HEK293T (cell line): ENCODE measurements around the gene CPHXL2.

Source experiments
- ARNT ChIP-seq: fragments of 450-650 bp; IDR thresholded peaks from 2 replicates; pipeline ENCODE4 v1.6.1; 2017; ENCODE audit warnings: mild to moderate bottlenecking
- ELF4 ChIP-seq: fragments of 450-650 bp; IDR thresholded peaks from 2 replicates; pipeline ENCODE4 v1.6.1; 2017; ENCODE audit warnings: antibody characterized with exemption
- FOXK2 ChIP-seq: fragments of 450-650 bp; IDR thresholded peaks from 2 replicates; pipeline ENCODE4 v1.6.1; 2016; ENCODE audit warnings: mild to moderate bottlenecking
- FOXM1 ChIP-seq: fragments of 450-650 bp; IDR thresholded peaks from 2 replicates; pipeline ENCODE4 v1.6.1; 2017; ENCODE audit warnings: mild to moderate bottlenecking, borderline replicate concordance
- L3MBTL2 ChIP-seq: fragments of 450-650 bp; conservative IDR thresholded peaks from 2 replicates; pipeline ENCODE4 v1.6.1; 2016; ENCODE audit warnings: mild to moderate bottlenecking
- SP1 ChIP-seq: fragments of 450-650 bp; IDR thresholded peaks from 2 replicates; pipeline ENCODE4 v1.6.1; 2017
- SUZ12 ChIP-seq: fragments of 450-650 bp; IDR thresholded peaks from 2 replicates; pipeline ENCODE4 v1.6.1; 2016; ENCODE audit warnings: mild to moderate bottlenecking

- TF ChIP-seq SP1: no peak
- TF ChIP-seq SUZ12: no peak
- TF ChIP-seq FOXM1: no peak
- TF ChIP-seq ELF4: no peak
- no peak for TF ChIP-seq L3MBTL2
- no peak for TF ChIP-seq FOXK2
- no peak for TF ChIP-seq ARNT
These were observed 26.5 kb upstream of the CPHXL2 start for GRCh38 chr16:75703306-75703705.
